Kidney tubule cell (primary cell): ENCODE measurements around the gene LHX1.
A peak's percentile ranks its signal among the peaks of the same experiment; 100 is the strongest.

ENCODE experiments used
- DNase-seq: peaks from one replicate; pipeline ENCODE4 v3.0.0-alpha.2; 2018; ENCODE audit warnings: low spot score

LHX1 gene

GRCh38 chr17:36939052-36939801, 2.0 kb downstream of the LHX1 start:
- no peak for DNase-seq

GRCh38 chr17:36939802-36940312, 2.6 kb downstream of the LHX1 start:
- DNase-seq = no peak

- DNase-seq = no peak
These were observed 3.3 kb downstream of the LHX1 start for GRCh38 chr17:36940313-36941264.

GRCh38 chr17:36941265-36942010, 4.2 kb downstream of the LHX1 start:
- DNase-seq = no peak

GRCh38 chr17:36942019-36942599, 4.8 kb downstream of the LHX1 start:
- no peak for DNase-seq

- no peak for DNase-seq
These were observed 5.4 kb downstream of the LHX1 start for GRCh38 chr17:36942631-36943125.

- DNase-seq = no peak
These were observed 6.2 kb downstream of the LHX1 start for GRCh38 chr17:36943250-36944191.

- no peak for DNase-seq
These were observed 7.3 kb downstream of the LHX1 start for GRCh38 chr17:36944553-36944952.

GRCh38 chr17:36945140-36945539, 7.9 kb downstream of the LHX1 start:
- DNase-seq = no peak

- no peak for DNase-seq
These were observed 8.9 kb downstream of the LHX1 start for GRCh38 chr17:36945959-36946725.

GRCh38 chr17:36946726-36947091, 9.4 kb downstream of the LHX1 start:
- no peak for DNase-seq

- no peak for DNase-seq
These were observed 10.8 kb downstream of the LHX1 start for GRCh38 chr17:36947922-36948716.

GRCh38 chr17:36948717-36949460, 11.6 kb downstream of the LHX1 start, which contains the start of gene AATF:
Gene AATF (plus strand): TSS chr17:36948954. CDS start chr17:36949126, 172 bp downstream.
- peak; percentile 97 for DNase-seq

- peak; percentile 52 for DNase-seq
These were observed 12.2 kb downstream of the LHX1 start for GRCh38 chr17:36949461-36949927.

GRCh38 chr17:36950027-36950426, 12.8 kb downstream of the LHX1 start:
- DNase-seq = no peak

GRCh38 chr17:36951084-36951789, 14.0 kb downstream of the LHX1 start:
- no peak for DNase-seq

GRCh38 chr17:36971508-36971907, 34.2 kb downstream of the LHX1 start:
- DNase-seq = no peak
